ENCODE results near the gene PANK2. TPM values are rescaled to one million over a fixed set of nuclear protein-coding genes. Genes with fewer than 3 reads are reported as not detected.
"Not testable (repeated sequence)": the region's sequence is repeated elsewhere in the genome, so short reads cannot be mapped to it uniquely, and the experiment has no call there.

PANK2 gene
- total RNA-seq, 1 donor from 2014 or later: 41.9 TPM

GRCh38 chr20:3875378-3875974 lies 13.7 kb upstream of the PANK2 start:
- H3K4me1 Mint-ChIP-seq (ENCODE audit: unreplicated experiment): peaks cover 31% of the 10 kb centered on the region
- peaks cover 24% of the 10 kb centered on the region for H3K36me3 Mint-ChIP-seq (ENCODE audit: unreplicated experiment)
- no peaks in the 10 kb centered on the region for H3K27me3 Mint-ChIP-seq (ENCODE audit: unreplicated experiment)
- DNase-seq (ENCODE audit: extremely low spot score, unreplicated experiment): no peak
- no peaks in the 10 kb centered on the region for H3K9me3 Mint-ChIP-seq (ENCODE audit: unreplicated experiment)
- H3K4me3 Mint-ChIP-seq (ENCODE audit: unreplicated experiment): no peak overlapping the region
- H3K27ac Mint-ChIP-seq (ENCODE audit: unreplicated experiment): peak overlapping the region; percentile 38
- TF ChIP-seq, protein P1, sequence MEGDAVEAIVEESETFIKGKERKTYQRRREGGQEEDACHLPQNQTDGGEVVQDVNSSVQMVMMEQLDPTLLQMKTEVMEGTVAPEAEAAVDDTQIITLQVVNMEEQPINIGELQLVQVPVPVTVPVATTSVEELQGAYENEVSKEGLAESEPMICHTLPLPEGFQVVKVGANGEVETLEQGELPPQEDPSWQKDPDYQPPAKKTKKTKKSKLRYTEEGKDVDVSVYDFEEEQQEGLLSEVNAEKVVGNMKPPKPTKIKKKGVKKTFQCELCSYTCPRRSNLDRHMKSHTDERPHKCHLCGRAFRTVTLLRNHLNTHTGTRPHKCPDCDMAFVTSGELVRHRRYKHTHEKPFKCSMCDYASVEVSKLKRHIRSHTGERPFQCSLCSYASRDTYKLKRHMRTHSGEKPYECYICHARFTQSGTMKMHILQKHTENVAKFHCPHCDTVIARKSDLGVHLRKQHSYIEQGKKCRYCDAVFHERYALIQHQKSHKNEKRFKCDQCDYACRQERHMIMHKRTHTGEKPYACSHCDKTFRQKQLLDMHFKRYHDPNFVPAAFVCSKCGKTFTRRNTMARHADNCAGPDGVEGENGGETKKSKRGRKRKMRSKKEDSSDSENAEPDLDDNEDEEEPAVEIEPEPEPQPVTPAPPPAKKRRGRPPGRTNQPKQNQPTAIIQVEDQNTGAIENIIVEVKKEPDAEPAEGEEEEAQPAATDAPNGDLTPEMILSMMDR (IDR thresholded peaks at IDR 0.05): no peak

GRCh38 chr20:3876000-3876399 lies 13.2 kb upstream of the PANK2 start:
- no peak for DNase-seq (ENCODE audit: extremely low spot score, unreplicated experiment)
- peak overlapping the region; percentile 5 for H3K27ac Mint-ChIP-seq (ENCODE audit: unreplicated experiment)
- no peaks in the 10 kb centered on the region for H3K27me3 Mint-ChIP-seq (ENCODE audit: unreplicated experiment)
- H3K36me3 Mint-ChIP-seq (ENCODE audit: unreplicated experiment): peaks cover 21% of the 10 kb centered on the region
- H3K4me1 Mint-ChIP-seq (ENCODE audit: unreplicated experiment): peaks cover 30% of the 10 kb centered on the region
- TF ChIP-seq, protein P1 (IDR thresholded peaks at IDR 0.05): no peak
- no peaks in the 10 kb centered on the region for H3K9me3 Mint-ChIP-seq (ENCODE audit: unreplicated experiment)
- H3K4me3 Mint-ChIP-seq (ENCODE audit: unreplicated experiment): no peak overlapping the region

DNA sequence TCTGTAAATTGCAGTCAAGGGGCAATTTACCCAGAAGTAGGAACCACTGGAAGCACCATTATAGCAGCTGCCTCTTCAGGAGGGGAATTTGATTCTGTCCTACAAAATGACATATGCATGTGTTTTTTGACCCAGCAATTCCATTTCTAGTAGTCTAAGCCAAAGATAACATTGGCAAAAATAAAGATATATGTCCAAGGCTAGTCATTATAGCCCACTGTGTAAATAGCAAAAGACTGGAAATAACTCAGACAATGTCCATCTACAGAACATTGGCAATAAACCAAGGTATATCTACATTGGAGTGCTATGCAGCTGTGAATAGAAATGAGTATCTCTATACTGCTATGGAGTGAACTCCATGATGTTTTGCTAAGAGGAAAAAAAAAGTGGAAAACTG lies 12.5 kb upstream of the PANK2 start:
- Mint-ChIP-seq H3K36me3 (ENCODE audit: unreplicated experiment) (peaks cover 21% of the 10 kb centered on the region), H3K9me3 (ENCODE audit: unreplicated experiment) (no peaks in the 10 kb centered on the region), H3K4me1 (ENCODE audit: unreplicated experiment) (peaks cover 24% of the 10 kb centered on the region), H3K4me3 (ENCODE audit: unreplicated experiment) (no peak overlapping the region), H3K27ac (ENCODE audit: unreplicated experiment) (peak overlapping the region; percentile 52), H3K27me3 (ENCODE audit: unreplicated experiment) (no peaks in the 10 kb centered on the region)
- TF ChIP-seq, protein P1 (IDR thresholded peaks at IDR 0.05): no peak
- no peak for DNase-seq (ENCODE audit: extremely low spot score, unreplicated experiment)

- H3K36me3 Mint-ChIP-seq (ENCODE audit: unreplicated experiment); DNase-seq (ENCODE audit: extremely low spot score, unreplicated experiment); H3K27ac Mint-ChIP-seq (ENCODE audit: unreplicated experiment); H3K4me3 Mint-ChIP-seq (ENCODE audit: unreplicated experiment); H3K27me3 Mint-ChIP-seq (ENCODE audit: unreplicated experiment); H3K9me3 Mint-ChIP-seq (ENCODE audit: unreplicated experiment): not testable (repeated sequence)
- peaks cover 24% of the 10 kb centered on the region for H3K4me1 Mint-ChIP-seq (ENCODE audit: unreplicated experiment)
These were observed 10.3 kb upstream of the PANK2 start for GRCh38 chr20:3878921-3879274.

- Mint-ChIP-seq H3K36me3 (ENCODE audit: unreplicated experiment) (no peaks in the 10 kb centered on the region), H3K27ac (ENCODE audit: unreplicated experiment) (no peak overlapping the region), H3K27me3 (ENCODE audit: unreplicated experiment) (no peaks in the 10 kb centered on the region), H3K4me3 (ENCODE audit: unreplicated experiment) (no peak overlapping the region), H3K4me1 (ENCODE audit: unreplicated experiment) (peaks cover 13% of the 10 kb centered on the region), H3K9me3 (ENCODE audit: unreplicated experiment) (no peaks in the 10 kb centered on the region)
- TF ChIP-seq, protein P1 (IDR thresholded peaks at IDR 0.05): no peak
- no peak for DNase-seq (ENCODE audit: extremely low spot score, unreplicated experiment)
These were observed 3.5 kb upstream of the PANK2 start for GRCh38 chr20:3885715-3886114.
